ENCODE measurements around the gene NCK2.

The NCK2 gene

GRCh38 chr2:105796131-105796638 is 51.5 kb downstream of the NCK2 start:
- DNase-seq: no peak

- no peak for DNase-seq
Observed at GRCh38 chr2:105796791-105797190, 52.1 kb downstream of the NCK2 start.

DNA sequence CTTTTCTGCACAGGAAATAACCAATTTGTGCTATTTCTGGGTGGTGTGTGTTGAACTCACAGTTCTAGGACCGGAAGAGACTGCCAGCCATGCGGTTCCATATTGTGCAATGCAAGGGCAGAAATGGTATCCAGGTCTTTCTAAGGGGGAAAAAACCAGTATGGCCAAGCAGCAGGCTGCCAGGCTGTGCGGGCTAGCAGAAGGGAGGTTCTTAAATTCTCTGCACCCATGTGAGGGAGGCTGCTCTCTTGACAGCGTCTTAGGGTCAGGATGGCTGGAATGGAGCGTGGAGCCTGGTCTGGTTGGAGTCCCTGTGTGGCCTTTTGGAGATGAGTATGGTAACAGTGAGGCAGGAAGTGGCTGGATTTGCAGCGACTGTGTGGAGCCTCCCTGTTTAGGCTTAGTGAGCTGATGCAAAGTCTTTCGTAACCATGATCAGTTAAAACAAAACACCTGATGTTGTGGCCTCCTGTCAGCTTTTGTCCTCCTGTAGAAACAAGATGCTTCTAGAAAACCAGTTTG is 52.6 kb downstream of the NCK2 start:
- no peak for DNase-seq

DNA sequence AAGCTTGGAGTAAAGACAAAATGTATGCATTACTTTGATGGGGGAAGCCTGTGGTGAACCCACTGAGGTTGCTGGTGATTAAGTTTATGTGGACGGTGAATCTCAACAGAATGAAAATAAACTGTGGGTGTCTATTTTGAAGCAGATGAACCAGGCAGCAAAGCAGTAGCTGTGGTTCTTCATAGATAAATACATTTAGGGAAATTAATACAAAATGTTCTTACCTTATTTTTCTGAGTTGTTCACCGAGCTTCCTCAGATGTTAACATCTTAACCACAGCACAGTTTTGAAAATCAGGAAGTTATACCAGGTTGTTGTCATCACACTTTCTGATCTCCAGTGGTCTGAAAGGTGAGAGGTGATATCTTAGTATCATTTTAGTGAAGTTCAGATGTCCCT is 53.9 kb downstream of the NCK2 start:
- DNase-seq: no peak

DNA sequence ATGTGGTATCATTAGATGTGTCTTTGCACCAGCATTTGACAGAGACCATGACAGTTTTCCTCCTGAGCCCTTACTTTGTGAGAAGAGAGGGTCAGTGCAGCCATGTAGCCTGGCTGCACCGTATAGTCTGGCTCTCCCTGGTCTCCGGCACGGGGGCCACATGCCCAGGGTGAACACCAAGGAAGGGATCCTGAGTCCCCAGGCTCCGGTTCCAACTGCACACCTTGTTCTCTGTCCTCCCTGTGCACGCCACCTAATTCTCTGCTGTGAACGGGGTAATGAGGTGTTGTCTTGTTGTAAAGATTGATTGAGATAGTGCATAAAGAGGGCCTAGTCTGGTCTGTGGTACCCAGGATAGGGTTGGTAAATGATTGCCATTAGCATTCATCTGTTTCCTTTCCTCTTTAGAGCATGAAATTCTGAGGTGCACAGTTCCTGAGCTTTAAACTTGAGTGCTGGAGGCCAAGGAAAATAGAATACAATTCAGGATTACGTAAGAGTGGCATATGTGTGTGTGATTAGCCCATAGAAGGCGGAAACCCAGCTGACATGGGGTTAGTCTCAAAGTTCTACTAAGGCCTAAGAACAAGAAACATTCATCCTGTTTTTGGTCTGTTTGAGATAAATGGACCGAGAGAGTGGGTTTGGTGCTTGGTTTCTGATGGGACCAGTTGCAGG is 55.5 kb downstream of the NCK2 start:
- no peak for DNase-seq

GRCh38 chr2:105800953-105801635 is 56.4 kb downstream of the NCK2 start:
- DNase-seq: no peak

- DNase-seq: no peak
Observed at GRCh38 chr2:105801961-105802360, 57.2 kb downstream of the NCK2 start.

DNA sequence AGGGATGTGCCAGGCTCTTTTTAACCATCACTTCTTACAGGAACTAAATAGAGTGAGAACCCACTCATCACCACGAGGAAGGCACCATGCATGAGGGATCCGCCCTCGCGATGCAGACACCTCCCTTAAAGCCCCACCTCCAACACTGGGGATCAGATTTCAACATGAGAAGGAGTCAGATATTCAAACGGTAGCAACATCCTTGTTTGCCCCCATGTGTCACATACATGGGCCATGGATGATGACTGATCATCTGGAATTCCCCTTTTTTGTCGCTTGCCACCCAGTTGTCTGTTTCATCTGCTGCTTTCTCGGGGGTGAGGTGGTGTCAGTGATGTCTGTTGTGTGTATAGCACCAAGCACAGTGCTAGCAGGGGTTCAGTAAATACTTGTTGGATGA is 57.9 kb downstream of the NCK2 start:
- no peak for DNase-seq

- no peak for DNase-seq
Observed at GRCh38 chr2:105803337-105803736, 58.6 kb downstream of the NCK2 start.

DNA sequence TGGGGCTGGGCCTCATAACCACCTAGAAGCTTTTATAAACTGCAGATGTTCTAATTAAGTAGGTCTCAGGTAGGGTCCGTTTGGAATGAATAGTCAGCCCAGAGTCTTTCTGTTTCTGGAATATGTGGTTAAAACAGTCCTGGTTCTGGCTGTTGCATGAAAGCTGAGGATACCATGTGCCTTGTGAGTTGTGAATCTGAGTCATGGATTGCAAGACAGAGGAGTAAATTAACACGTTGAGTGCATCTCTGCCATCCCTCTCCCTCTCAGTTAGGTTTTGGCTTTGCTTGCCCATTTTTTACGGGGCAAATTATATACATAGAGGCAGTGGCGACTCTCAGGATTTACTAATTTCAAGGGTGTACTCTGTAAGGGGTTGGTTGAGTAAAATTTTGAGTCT is 59.1 kb downstream of the NCK2 start:
- no peak for DNase-seq

GRCh38 chr2:105804266-105804665 is 59.6 kb downstream of the NCK2 start:
- DNase-seq: peak; percentile 33

GRCh38 chr2:105806996-105807395 is 62.3 kb downstream of the NCK2 start:
- DNase-seq: no peak

DNA sequence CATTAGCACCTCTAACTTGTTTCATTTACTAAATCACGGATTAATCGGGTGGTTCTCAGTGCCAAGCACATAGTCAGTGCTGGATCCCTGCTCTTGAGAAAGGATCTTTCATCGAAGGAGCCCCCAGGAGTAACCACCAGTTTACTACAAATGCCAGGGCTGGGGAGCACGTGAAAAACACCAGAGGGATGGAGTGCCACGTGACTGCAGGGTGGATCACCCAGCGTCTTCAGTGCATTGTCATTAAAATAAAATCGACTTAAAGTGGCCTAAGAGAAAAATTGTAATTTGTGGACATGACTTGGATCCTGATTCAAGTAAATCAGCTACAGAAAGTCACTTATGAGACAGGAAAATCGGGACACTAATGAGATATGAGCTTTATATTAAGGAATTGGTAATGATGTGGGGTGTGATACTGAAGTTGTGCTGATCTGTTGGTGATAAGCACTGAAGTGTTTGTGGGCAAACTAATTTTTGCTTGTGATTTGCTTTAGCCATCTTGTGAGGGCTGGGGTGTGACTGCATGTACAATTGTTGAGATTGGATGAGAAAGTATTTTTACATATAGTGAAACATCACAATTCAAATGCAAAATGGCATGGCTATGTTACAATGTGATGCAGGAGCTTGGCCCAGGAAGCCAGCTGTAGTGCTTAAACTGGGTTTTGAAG is 63.8 kb downstream of the NCK2 start:
- no peak for DNase-seq

- no peak for DNase-seq
Observed at GRCh38 chr2:105809097-105809473, 64.4 kb downstream of the NCK2 start.

DNA sequence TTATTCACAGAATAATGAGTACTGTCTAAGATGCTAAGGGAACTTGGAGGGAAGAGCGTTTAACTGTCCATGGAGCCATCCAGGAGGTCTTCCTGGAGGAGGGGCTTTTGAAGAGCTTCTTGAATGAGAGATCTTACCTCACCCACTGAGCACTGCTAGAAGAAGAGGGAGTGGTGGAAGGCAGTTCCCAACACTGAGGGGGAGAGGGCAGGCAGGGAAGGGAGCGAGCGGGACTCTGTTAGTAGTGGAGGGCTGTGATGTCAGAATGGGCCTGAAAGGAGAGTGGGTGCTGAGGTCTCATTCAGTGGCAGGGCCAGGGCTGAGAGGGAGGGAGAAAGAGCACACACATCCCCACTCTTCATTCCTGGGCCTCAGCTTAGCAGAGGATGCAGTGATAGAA is 65.0 kb downstream of the NCK2 start:
- DNase-seq: no peak

GRCh38 chr2:105812180-105813044 is 67.7 kb downstream of the NCK2 start:
- no peak for DNase-seq

GRCh38 chr2:105813045-105813315 is 68.3 kb downstream of the NCK2 start:
- DNase-seq: no peak

DNA sequence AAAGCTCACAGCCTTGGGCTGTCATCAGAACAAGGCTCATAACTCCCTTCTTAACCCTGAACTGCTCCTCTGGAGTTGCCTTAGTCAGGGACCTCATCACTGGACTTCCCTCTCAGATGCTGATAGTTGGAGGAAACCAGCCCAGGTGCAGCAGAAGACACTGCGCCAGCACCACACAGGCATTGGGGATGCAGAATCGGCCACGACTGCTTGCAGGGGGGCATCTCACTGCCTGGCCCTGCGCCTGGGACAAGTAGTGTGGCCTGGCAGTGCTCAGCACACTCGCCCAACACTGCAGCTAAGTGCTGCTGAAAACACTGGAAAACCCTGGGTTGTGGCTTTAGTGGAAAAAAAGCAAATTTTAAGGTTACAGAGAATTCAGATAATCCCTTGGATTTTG is 68.7 kb downstream of the NCK2 start:
- no peak for DNase-seq

DNA sequence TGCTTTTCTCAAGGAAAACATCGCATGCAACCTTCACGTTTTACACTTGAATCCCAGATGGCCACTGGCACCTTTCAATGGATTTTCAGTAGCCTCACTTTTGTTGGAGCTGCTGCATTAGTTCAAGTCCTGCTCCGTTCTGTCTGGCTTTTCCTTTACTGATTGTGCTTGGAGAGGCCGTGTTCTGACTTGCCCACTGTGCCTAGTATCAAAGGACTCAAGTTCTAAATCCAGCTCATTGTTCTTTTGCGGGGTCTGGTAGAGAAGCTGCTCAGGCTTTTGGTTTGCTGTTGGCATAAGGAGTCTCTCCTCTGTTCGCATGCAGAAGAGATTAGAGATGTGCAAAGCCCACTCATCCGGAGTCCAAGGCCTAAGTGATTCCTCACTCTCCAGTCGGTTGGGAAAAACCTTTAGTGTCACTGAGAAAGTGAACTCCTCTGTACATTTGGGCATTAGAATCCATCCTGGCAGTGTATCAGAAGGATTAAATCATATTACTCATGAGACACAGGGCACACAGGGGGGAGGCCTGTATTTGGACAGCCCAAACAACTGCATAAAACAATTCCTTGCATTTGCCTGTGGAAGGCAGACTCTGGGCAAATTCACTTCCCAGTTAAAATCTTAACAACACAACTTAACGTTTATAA is 69.7 kb downstream of the NCK2 start:
- DNase-seq: no peak

- DNase-seq: no peak
Observed at GRCh38 chr2:105815401-105815800, 70.7 kb downstream of the NCK2 start.

GRCh38 chr2:105820151-105820550 is 75.4 kb downstream of the NCK2 start:
- no peak for DNase-seq

- no peak for DNase-seq
Observed at GRCh38 chr2:105820691-105821090, 76.0 kb downstream of the NCK2 start.
